Liver (tissue), 3 donors: Measurements from ENCODE around the gene MPC2.
"Not testable (repeated sequence)": the region's sequence is repeated elsewhere in the genome, so short reads cannot be mapped to it uniquely, and the experiment has no call there.

Source experiments
- RAD21 ChIP-seq, 2 donors: IDR thresholded peaks; 2 replicates each; pipeline ENCODE4 v1.6.1; 2016; ENCODE audit warnings: antibody characterized with exemption in 2 of 2, mild to moderate bottlenecking in 2 of 2
- TF ChIP-seq, protein P1 (sequence below): fragments of 150-350 bp; IDR thresholded peaks from 2 replicates; pipeline ENCODE4 v1.5.1; 2017; ENCODE audit warnings: improper control_type of control experiment, low read depth, low read length; ENCODE audit not compliant: missing input control
- donor health status: healthy.
- donor health status: healthy.

DNA sequence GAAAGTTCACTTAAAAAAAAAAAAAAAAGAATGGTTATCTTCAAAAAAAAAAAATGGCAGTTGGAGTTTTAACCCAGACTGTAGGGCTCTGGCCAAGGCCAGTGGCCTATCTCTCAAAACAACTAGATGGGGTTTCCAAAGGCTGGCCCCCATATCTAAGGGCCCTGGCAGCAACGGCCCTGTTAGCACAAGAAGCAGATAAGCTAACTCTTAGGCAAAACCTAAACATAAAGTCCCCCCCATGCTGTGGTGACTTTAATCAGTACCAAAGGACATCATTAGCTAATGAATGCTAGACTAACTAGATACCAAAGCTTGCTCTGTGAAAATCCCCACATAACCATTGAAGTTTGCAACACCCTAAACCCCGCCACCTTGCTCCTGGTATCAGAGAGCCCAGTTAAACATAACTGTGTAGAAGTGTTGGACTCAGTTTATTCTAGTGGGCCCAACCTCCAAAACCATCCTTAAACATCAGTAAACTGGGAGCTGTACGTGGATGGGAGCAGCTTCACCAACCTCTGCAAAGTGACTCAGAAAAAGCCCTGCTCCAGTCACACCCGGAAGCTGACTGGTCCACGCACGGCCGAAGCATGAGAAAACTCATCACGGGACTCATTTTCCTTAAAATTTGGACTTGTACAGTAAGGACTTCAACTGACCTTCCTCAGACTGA is 70.0 kb downstream of the MPC2 start:
- TF ChIP-seq, protein P1, sequence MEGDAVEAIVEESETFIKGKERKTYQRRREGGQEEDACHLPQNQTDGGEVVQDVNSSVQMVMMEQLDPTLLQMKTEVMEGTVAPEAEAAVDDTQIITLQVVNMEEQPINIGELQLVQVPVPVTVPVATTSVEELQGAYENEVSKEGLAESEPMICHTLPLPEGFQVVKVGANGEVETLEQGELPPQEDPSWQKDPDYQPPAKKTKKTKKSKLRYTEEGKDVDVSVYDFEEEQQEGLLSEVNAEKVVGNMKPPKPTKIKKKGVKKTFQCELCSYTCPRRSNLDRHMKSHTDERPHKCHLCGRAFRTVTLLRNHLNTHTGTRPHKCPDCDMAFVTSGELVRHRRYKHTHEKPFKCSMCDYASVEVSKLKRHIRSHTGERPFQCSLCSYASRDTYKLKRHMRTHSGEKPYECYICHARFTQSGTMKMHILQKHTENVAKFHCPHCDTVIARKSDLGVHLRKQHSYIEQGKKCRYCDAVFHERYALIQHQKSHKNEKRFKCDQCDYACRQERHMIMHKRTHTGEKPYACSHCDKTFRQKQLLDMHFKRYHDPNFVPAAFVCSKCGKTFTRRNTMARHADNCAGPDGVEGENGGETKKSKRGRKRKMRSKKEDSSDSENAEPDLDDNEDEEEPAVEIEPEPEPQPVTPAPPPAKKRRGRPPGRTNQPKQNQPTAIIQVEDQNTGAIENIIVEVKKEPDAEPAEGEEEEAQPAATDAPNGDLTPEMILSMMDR, result not testable (repeated sequence)
- not testable (repeated sequence) for TF ChIP-seq RAD21 (IDR thresholded peaks at IDR 0.05)
